Right lung (tissue), 5 donors: Measurements from ENCODE around the gene AP1G2. TPM values are rescaled to one million over a fixed set of nuclear protein-coding genes. Genes with fewer than 3 reads are reported as not detected.

Experiments
- DNase-seq, 2 donors: peaks; one replicate each; pipeline ENCODE4 v3.0.0-alpha.2; 2013
- polyA plus RNA-seq, 5 donors: library from polyadenylated mRNA; unstranded; fragments of 120-200 nt; gene quantifications; one replicate each; pipeline versions ENCODE4 v1.2.1 to v1.2.3, GENCODE V29; 2013; ENCODE audit warnings: inconsistent platforms in 1 of 5, low replicate concordance in 1 of 5; ENCODE audit not compliant: insufficient read length in 5 of 5, insufficient read depth in 1 of 5

The AP1G2 gene
- polyA plus RNA-seq, 5 donors = 62.8 to 94.1 (median 78.2) TPM

DNA sequence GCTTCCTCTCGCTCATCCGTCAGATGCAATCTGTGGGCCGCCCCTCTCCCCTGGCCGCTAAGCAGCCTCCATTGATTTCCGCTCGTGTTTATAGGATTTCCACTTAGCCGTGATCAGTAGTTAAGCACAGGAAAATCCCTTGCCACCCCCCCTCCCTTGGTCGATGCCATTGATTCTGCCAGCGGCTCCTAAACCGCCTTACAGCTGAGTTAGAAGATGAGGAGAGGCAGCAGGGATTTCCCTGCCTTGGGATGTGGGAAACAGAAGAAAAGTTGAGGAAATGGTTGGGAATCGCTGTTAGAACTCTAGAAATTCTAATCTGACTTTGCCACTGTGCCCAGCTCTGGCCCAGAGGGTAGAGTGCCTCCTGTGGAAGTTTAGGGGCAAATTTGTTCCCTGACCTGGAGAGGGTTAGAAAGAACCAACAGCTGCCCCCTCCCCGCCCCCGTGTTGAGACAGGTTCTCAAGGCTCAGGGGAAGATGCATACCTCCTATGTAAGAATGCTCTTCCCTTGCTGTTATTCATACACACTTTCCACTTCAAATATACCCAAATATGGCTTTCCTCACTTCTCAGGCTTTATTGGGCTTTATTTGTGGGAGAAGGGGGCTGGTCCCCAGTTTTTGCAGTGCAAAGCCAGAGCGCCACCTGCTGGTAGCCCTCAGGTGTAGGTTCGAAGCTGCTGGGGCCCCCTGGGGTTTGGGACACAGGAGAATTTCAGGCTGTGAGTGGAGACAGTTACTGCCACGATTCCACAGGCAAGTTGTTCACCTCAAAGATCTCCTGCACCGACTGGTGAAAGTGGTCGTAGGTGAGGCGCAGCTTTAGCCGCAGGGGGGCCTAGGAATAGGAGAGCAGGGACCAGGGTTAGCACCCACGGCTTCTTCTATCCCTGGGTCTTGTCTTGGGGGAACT is 8.3 kb downstream of the AP1G2 start:
- DNase-seq = no peak

- DNase-seq = no peak
Observed at GRCh38 chr14:23558346-23559009, 9.1 kb downstream of the AP1G2 start.

- DNase-seq = no peak
Observed at GRCh38 chr14:23557946-23558345, 9.6 kb downstream of the AP1G2 start.

DNA sequence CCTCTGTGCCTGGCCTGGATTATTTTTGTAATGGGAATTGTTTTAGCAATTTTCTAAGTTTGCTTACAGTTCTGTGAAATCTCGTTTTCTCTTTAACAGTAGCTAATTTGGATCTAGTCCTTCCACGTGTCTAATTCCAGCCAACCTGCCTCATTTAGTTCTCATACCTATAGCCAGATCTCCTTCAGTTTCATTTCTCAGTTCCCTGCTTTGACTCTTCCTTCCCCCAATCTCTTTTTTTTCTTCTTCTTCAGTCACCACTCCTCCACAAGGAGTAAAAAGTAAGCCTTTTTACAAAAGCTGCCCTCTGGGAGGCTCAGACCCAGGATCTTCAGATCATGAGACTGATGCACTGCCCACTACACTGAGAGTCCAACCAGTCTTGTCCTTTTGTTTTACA is 10.1 kb downstream of the AP1G2 start:
- DNase-seq = no peak

DNA sequence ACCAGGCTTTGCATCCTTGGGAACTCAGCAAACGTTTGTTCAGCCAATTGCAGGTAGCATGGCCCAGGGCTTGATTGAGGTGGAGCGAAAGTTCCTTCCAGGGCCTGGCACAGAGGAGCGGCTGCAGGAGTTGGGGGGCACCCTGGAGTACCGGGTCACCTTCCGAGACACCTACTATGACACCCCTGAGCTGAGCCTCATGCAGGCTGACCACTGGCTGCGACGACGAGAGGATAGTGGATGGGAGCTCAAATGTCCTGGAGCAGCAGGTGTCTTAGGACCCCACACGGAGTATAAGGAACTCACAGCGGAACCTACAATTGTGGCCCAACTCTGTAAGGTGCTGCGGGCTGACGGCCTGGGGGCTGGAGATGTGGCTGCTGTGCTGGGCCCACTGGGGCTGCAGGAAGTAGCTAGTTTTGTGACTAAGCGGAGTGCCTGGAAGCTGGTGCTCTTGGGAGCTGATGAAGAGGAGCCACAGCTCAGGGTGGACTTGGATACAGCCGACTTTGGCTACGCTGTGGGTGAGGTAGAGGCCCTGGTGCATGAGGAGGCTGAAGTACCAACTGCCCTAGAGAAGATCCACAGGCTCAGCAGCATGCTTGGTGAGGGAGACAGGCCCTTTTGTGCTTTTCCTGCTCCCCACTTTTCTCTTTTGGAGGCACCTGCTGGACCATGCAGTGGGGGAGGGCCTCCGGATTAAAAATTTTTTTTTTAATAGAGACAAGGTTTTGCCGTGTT is 10.7 kb downstream of the AP1G2 start:
- DNase-seq = no peak

DNA sequence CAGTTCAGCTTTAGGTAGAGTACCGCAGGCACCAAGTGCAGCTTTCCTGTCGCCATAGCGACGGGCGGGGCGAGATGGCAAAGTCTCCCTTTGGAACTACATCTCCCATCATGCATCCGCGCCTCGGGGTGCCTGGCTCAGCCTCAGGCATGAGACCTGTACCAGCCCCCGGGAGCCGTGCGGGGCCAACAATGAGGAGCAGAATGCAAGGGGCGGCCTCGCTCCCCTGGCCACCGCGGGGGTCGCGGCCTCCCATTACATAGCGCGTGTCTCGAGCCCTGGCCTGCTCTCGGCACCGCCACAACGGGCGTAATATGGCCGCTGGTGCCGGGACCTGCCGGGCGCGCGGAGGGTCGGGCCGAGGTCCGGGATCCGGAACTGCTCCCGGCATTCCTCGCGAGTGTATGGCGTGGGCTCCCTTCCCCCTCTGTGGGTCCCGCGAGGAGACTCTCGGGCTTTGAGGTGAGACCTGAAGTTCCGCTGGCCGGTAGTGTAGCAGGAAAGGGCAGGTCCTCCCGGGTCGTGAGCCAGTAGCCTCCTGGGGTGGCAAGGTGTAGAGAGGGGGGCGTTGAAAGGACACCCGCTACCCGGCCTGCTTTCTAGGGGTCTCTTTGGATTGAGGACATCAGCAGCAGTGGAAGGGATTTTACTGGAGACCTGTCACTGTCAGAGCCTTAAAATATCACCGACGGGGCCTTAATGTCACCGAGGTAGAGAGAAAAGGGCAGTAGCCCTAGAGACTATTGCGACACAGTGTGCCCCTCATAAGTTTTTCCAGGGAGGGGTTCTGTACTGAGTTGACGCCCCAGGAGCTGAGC is 11.5 kb downstream of the AP1G2 start, which contains the start of gene THTPA:
THTPA (plus strand) TSS at position 390 of the 818 bp plus-strand sequence. CDS start 487 bp downstream, outside the sequence.
- DNase-seq = peak; percentile 85 to 90

DNA sequence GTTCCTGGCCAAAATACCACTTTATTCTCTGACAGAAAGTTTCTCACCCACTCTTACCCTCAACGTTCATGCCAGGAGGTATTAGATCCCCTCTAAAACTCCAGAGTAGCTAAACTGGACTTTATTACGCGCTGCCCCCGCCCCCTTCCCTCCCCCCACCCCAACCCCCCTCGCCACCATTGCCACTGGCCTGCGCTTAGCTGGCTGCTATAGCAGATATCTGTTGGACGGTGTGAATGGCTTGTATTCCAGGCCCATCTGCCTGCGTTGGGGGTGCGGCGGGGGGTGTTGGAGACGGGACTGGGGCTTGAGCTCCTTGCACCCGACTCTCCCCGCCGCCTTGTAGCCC is 12.1 kb downstream of the AP1G2 start:
- DNase-seq = no peak

DNA sequence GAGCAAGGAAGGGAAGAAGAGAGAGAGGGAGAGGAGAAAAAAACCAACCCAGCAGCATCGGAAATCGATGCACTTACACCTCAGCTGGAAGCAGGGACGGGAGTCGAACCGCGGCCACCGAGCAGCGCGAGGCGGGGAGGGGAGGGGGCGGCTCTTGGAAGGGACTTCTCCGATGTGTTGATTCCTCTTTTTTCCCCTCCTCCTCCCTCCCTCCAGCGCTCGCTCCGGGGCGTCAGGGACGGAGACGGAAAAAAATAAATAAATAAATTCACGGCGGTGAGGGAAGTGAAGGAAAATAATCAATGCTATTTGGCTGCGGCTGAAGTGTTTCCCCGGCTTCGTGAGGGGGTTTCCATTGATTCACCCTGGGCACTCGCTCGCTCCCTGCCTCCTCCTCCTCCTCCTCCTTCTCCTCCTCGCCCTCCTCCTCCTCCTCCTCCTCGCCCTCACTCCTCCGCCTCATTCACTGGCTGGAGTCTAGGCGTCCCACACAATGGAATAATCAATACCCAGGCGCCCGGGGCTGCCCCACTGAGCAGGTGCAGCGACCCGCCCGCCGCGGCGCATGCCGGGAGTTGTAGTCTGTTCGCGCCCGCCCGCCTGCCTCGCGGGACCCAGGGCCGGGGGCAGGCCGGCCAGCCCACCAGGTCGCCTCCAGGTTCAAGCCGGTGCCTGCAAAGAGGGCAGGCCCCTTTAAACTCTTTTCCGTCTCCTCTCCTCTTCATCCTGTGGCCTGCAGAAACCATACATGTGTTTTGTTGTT is 16.1 kb downstream of the AP1G2 start, which contains the start of gene ZFHX2:
ZFHX2 (minus strand) TSS at position 500 of the 763 bp plus-strand sequence. CDS start 16,440 bp downstream, outside the sequence.
- DNase-seq = no peak

- no peak for DNase-seq
Observed at GRCh38 chr14:23550812-23551265, 16.8 kb downstream of the AP1G2 start.

- DNase-seq = no peak
Observed at GRCh38 chr14:23550131-23550811, 17.3 kb downstream of the AP1G2 start.

DNA sequence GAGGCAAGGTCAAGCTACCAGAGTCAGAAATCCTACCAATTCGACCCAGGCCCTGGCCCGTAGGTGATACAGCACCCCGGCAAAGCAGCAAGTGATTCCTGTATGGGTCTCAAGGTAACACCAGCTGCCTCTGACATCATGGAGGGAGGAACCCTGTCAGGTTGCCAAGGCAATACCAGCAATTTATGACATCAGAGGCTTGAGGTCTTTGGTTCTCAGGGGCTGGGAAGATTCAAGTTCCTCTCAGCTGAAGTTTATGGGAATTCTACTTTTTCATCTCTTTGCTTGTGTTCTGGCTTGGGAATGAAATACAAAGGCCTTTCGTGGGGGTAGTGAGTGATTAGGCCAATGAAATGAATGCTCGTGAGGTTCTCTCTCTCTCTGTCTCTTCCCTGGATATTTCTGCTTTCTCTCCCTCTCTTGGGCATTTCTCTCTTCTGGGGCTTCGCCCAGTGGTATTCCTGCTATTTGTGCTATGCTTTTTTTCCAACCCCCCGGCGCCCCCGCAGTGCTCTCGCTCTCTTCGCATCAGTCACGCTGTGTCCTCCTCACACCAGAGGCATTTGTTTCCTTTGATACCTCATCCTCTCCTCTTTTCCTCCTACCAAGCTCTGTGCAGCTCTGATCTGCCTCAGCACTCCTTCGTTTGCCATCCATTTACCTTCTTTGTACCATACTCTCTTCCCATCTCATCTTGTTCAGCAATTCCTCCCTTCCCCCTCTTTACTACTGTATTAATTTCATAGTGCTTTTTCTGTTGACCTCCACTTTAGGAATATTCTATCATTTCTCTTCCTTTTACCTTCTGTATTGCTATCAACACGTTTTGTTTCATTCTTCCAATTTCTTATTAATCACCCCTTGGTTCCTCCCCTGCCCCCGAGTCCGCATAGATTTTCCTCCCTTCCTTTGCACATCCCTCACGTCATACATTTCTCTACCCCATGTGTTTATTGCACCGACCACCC is 19.0 kb downstream of the AP1G2 start:
- DNase-seq = no peak

- no peak for DNase-seq
Observed at GRCh38 chr14:23547924-23548323, 19.7 kb downstream of the AP1G2 start.

GRCh38 chr14:23546450-23547035 is 21.0 kb downstream of the AP1G2 start:
- no peak for DNase-seq

DNA sequence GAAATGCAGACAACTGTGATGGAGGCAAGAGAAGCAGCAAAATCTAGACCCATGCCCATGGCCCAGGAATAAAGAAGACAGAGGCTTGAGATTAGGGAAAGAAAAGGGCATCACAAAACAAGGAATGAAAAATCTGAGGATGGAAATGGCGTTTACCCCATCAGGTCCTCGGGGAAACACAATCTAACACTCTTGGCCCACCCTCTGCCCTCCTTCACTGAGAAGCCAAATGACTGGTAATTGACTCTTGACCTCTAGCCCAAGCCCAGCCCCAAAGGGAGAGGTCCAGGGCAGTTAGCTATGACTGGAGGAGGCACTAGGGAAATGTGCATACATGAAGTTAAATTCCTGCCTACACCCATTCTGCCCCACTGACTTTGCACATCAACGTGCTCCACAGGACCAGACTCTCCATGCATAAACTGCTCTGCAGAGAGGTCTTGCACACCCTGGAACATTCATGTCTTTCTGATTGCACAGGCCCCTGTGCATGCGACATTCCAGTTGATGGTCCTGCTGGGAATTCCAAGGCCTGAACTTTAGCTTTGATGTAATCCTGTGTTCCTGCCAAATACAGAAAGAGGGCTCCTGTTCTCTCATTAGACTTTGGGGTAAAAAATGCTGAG is 21.7 kb downstream of the AP1G2 start:
- no peak for DNase-seq

DNA sequence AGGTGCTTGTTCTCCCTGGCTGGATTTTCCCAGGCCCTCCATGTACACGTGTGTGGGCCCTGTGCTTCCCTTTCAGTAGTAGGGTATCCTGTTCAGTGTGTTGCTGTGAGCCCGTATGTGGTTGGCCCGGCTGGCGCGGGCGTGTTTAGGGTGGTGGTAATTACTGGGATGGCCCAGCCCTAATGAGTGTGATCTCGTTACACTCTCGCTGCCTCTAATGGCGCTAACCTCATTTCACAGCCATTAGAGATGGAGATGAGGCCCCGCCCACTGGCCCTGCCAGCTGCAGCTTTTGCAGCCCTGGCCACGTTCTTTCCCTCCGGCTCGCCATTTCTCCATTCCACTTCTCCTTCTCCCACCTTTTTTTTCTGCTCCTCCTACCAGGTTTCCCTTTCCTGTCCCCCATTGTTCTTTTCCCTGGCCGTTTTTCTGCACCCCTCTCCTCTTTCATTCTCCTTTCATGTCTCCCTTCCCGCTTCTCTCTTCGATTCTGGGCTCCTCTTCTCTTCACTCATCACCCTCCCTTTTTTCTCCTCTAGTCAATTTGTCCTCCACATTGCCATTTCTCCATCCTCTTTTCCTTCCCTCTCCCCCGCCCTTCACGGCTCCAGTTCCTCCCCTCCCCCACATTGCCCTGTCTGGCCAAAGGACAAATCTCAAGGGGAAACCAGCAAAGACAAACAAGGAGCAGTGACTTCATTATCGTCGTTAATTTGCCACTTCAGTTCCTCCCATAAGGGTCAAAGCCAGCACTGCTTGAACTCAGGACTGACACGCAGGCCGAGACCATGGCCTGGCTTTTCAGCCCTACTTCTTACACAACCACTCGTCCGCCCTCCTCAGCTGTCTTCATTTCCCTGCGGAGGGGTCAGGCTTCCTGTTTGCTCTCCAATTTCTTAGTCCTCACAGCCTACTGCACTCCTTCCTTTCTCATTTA is 22.8 kb downstream of the AP1G2 start:
- DNase-seq = no peak

DNA sequence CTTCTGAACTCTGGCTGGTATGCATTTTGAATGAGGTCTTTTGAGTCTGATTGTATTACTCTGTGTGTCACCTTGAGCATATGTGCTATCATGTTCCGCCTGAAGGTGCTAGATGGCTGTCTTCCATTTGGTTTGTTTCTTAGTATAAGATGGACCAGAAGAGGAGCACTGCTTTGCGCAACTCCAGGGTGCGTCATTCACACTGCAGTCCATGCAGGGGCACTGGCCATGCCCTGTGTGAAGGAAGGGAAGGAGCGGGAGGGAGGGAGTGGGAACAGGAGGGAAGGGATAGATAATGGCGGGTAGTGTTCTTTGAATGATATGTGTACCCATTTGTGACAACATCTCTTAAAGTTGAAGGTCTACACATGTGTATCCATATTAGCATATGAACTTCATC is 24.2 kb downstream of the AP1G2 start:
- no peak for DNase-seq

- no peak for DNase-seq
Observed at GRCh38 chr14:23542261-23542660, 25.3 kb downstream of the AP1G2 start.
